RPMI8226 (cell line): ENCODE results near the gene PRMT6.

Experiments used
- DNase-seq: peaks from one replicate; pipeline ENCODE4 v3.0.0-alpha.2; 2015

The PRMT6 gene

DNA sequence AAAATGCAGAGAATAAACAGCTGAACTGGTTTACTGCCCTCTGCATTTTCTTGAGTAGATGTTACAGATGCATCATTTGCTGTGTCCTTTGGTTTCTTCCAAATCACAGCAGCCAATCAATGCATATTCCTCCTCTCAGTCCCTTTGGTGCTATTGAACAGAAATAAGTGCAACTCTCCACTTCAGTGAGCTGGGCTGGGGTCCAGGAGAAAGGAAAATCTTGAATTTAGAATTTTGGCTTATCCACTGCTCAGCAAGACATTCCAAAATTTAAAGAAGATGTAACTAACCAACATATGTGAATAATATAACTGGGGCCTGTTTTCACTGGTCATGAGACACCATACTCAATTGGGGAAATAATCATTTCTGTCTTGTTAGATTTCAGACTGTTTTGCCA lies 39.2 kb downstream of the PRMT6 start:
- no peak for DNase-seq

DNA sequence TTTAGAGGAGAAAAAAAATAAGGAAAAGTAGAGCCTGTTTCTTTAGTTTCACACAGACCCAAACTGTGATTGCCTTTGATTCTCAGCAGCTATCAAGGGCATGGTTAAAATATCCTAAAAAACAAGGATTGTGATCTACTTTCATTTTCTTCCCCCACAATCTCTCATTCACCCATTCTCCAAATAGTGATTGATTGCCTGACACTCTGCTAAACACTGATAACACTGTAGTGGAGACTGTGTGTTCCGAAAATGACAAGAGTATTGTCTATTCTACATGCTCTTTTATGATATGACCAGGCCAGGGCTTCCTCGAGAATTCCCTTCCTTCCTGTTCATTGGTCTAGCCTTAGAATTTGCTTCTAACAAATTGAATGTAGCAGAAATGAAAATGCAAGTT lies 40.2 kb downstream of the PRMT6 start:
- no peak for DNase-seq

DNA sequence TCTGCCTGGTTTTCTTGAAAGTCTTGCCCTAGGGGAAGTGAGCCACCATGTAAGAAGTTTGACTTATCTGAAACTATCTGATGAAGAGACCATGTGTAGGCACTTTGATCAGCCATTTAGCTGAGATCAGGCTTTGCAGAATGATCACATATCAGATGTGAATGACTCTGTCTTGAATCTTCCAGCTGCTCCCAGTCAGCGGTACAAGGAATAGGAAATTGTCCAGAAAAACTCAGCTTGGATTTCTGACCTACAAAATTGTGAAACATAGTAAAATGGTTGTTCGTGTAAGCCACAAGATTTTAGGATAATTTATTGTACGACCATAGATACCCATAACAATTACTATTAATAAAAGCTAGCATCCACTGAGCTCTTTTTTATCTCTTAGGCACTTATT lies 42.5 kb downstream of the PRMT6 start:
- no peak for DNase-seq

DNA sequence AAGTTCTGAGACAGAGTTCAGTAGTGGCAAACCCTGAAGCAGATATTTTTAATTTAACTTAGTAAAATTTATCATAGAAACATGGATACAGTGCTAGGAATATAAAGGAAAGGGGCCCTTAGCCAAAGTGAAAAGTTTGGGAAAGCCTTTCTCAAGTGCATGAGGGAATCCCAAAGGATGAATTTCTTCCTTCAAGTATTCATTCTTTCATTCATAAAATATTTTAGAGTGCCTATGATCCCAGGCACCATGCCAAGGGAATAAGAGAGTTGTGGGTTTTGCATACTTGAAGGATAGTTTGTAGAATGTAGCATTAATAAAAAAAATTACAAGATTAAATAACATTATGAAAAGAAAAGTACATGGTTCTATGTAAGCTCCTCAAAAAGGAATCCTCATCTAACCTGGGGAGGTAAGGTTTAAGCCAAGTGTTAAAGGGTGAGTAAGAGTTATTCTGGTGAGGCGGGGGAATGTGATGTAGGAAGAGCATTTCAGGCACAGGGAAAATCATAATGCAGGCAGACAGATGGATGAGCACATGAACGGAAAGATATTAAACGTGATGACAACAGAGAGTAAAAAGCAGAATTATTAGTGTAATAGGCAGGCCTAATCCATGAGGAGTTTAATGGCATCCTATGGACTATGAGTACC lies 44.0 kb downstream of the PRMT6 start:
- DNase-seq, result no peak

DNA sequence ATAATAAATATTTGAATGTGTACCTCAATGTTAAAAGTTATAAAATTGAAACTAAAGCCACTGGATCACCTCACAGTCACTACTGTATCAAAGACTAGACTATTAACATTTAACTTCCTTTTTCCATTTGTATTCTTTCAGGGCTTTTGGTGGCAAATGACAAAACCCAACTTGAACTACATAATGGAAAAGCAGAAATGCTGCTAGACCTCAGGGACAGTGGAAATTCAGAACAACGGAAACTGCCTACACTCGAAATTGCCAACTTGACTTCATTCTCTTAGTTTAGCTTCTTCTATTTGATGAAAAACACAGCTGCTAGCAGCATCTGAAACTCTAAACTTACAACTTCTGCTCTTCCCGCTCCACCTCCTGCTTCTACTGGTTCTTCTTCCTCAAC lies 49.4 kb downstream of the PRMT6 start:
- DNase-seq, result no peak
